ENCODE results near the gene POPDC2.

Gene POPDC2

GRCh38 chr3:119652306-119653033, 7.9 kb downstream of the POPDC2 start:
- Histone ChIP-seq H3K4me3 (ENCODE audit: extremely low read depth, insufficient read depth, low read length, poor library complexity, severe bottlenecking) (no peak overlapping the region), H3K36me3 (ENCODE audit: control insufficient read depth, insufficient read depth, low read length) (no peaks in the 10 kb centered on the region), H3K27ac (ENCODE audit: low read depth, low read length, severe bottlenecking) (no peak overlapping the region), H3K9me3 (ENCODE audit: control insufficient read depth, low read length) (no peaks in the 10 kb centered on the region), H3K4me1 (ENCODE audit: control insufficient read depth, insufficient read depth, low read length, poor library complexity, severe bottlenecking) (no peaks in the 10 kb centered on the region)
- WGBS, 2 experiments (ENCODE audit: insufficient coverage in 2 of 2): 90 to 97% methylated on average over 5 of the region's 7 CpGs

GRCh38 chr3:119649761-119650160, 10.6 kb downstream of the POPDC2 start:
- Histone ChIP-seq H3K9me3 (ENCODE audit: control insufficient read depth, low read length) (no peaks in the 10 kb centered on the region), H3K36me3 (ENCODE audit: control insufficient read depth, insufficient read depth, low read length) (no peaks in the 10 kb centered on the region), H3K4me3 (ENCODE audit: extremely low read depth, insufficient read depth, low read length, poor library complexity, severe bottlenecking) (no peak overlapping the region), H3K27ac (ENCODE audit: low read depth, low read length, severe bottlenecking) (no peak overlapping the region), H3K4me1 (ENCODE audit: control insufficient read depth, insufficient read depth, low read length, poor library complexity, severe bottlenecking) (no peaks in the 10 kb centered on the region)
- WGBS, 2 experiments (ENCODE audit: insufficient coverage in 2 of 2): 65 to 86% methylated on average over 3 of the region's 3 CpGs

- WGBS, 2 experiments (ENCODE audit: insufficient coverage in 2 of 2): 89 to 90% methylated on average over 9 to 10 of the region's 12 CpGs
- no peaks in the 10 kb centered on the region for H3K9me3 ChIP-seq (ENCODE audit: control insufficient read depth, low read length)
- peaks cover 5% of the 10 kb centered on the region for H3K4me1 ChIP-seq (ENCODE audit: control insufficient read depth, insufficient read depth, low read length, poor library complexity, severe bottlenecking)
- no peak overlapping the region for H3K4me3 ChIP-seq (ENCODE audit: extremely low read depth, insufficient read depth, low read length, poor library complexity, severe bottlenecking)
- H3K27ac ChIP-seq (ENCODE audit: low read depth, low read length, severe bottlenecking): no peak overlapping the region
- no peaks in the 10 kb centered on the region for H3K36me3 ChIP-seq (ENCODE audit: control insufficient read depth, insufficient read depth, low read length)
Measured at GRCh38 chr3:119647843-119648575, 12.4 kb downstream of the POPDC2 start.

DNA sequence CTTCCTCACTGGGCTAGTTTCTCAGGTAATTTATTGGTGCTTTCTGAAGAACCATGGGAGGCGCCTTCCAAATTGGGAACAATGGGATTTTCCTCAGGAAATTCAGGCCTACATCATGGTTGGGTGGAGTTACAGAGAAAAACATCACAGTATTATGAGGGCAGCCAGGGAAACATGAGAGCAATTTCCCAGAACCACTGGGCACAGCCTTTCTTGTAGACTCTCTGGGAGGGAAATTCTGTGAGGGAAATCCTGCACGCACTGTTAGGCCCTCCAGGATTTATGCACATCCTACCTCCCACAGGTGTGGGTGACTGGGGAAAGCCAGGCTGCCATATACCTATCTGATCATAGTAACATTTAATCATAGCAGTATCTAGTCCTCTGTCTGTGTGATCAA, 13.2 kb downstream of the POPDC2 start:
- Histone ChIP-seq H3K4me3 (ENCODE audit: extremely low read depth, insufficient read depth, low read length, poor library complexity, severe bottlenecking) (no peak overlapping the region), H3K9me3 (ENCODE audit: control insufficient read depth, low read length) (no peaks in the 10 kb centered on the region), H3K4me1 (ENCODE audit: control insufficient read depth, insufficient read depth, low read length, poor library complexity, severe bottlenecking) (peaks cover 8% of the 10 kb centered on the region), H3K27ac (ENCODE audit: low read depth, low read length, severe bottlenecking) (no peak overlapping the region), H3K36me3 (ENCODE audit: control insufficient read depth, insufficient read depth, low read length) (no peaks in the 10 kb centered on the region)
- WGBS, 2 experiments (ENCODE audit: insufficient coverage in 2 of 2): 90% methylated on average over 2 of the region's 2 CpGs; no CpG with 5 or more reads in 1 of the 2 experiments

GRCh38 chr3:119645813-119646212, 14.6 kb downstream of the POPDC2 start:
- H3K36me3 ChIP-seq (ENCODE audit: control insufficient read depth, insufficient read depth, low read length): no peaks in the 10 kb centered on the region
- no peak overlapping the region for H3K27ac ChIP-seq (ENCODE audit: low read depth, low read length, severe bottlenecking)
- WGBS, 2 experiments (ENCODE audit: insufficient coverage in 2 of 2): no CpG with 5 or more reads among the region's 1 CpG
- no peak overlapping the region for H3K4me3 ChIP-seq (ENCODE audit: extremely low read depth, insufficient read depth, low read length, poor library complexity, severe bottlenecking)
- peaks cover 8% of the 10 kb centered on the region for H3K4me1 ChIP-seq (ENCODE audit: control insufficient read depth, insufficient read depth, low read length, poor library complexity, severe bottlenecking)
- no peaks in the 10 kb centered on the region for H3K9me3 ChIP-seq (ENCODE audit: control insufficient read depth, low read length)

GRCh38 chr3:119644481-119644880, 15.9 kb downstream of the POPDC2 start:
- H3K9me3 ChIP-seq (ENCODE audit: control insufficient read depth, low read length): no peaks in the 10 kb centered on the region
- WGBS, 2 experiments (ENCODE audit: insufficient coverage in 2 of 2): no CpG with 5 or more reads among the region's 1 CpG
- H3K27ac ChIP-seq (ENCODE audit: low read depth, low read length, severe bottlenecking): no peak overlapping the region
- no peaks in the 10 kb centered on the region for H3K36me3 ChIP-seq (ENCODE audit: control insufficient read depth, insufficient read depth, low read length)
- peaks cover 8% of the 10 kb centered on the region for H3K4me1 ChIP-seq (ENCODE audit: control insufficient read depth, insufficient read depth, low read length, poor library complexity, severe bottlenecking)
- no peak overlapping the region for H3K4me3 ChIP-seq (ENCODE audit: extremely low read depth, insufficient read depth, low read length, poor library complexity, severe bottlenecking)

GRCh38 chr3:119643528-119643927, 16.9 kb downstream of the POPDC2 start:
- Histone ChIP-seq H3K4me3 (ENCODE audit: extremely low read depth, insufficient read depth, low read length, poor library complexity, severe bottlenecking) (no peak overlapping the region), H3K27ac (ENCODE audit: low read depth, low read length, severe bottlenecking) (no peak overlapping the region), H3K4me1 (ENCODE audit: control insufficient read depth, insufficient read depth, low read length, poor library complexity, severe bottlenecking) (peaks cover 16% of the 10 kb centered on the region), H3K9me3 (ENCODE audit: control insufficient read depth, low read length) (no peaks in the 10 kb centered on the region), H3K36me3 (ENCODE audit: control insufficient read depth, insufficient read depth, low read length) (no peaks in the 10 kb centered on the region)
- 100% methylated on average over 1 of the region's 2 CpGs; no CpG with 5 or more reads in 1 of the 2 experiments for WGBS, 2 experiments (ENCODE audit: insufficient coverage in 2 of 2)

GRCh38 chr3:119642746-119643473, 17.5 kb downstream of the POPDC2 start:
- 76 to 91% methylated on average over 4 of the region's 5 CpGs for WGBS, 2 experiments (ENCODE audit: insufficient coverage in 2 of 2)
- Histone ChIP-seq H3K4me3 (ENCODE audit: extremely low read depth, insufficient read depth, low read length, poor library complexity, severe bottlenecking) (no peak overlapping the region), H3K36me3 (ENCODE audit: control insufficient read depth, insufficient read depth, low read length) (no peaks in the 10 kb centered on the region), H3K27ac (ENCODE audit: low read depth, low read length, severe bottlenecking) (no peak overlapping the region), H3K9me3 (ENCODE audit: control insufficient read depth, low read length) (no peaks in the 10 kb centered on the region), H3K4me1 (ENCODE audit: control insufficient read depth, insufficient read depth, low read length, poor library complexity, severe bottlenecking) (peaks cover 20% of the 10 kb centered on the region)

DNA sequence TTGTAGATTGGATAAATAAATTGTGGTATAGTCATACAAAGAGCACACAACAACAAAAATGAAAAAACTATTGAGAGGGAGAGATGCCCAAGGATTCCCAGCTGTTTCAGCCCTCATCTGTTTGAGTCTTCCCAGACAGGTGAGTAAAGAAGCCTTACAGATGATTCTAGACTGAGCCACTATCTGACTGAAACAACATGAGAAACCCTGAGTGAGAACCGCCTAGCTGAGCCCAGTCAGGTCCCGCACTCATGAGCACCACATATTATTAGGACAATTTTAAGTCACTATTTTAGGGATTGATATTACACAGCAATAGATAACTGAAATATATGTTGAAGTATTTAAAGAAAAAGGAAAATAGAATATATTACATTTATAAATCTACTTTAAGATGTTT, 19.0 kb downstream of the POPDC2 start:
- Histone ChIP-seq H3K4me1 (ENCODE audit: control insufficient read depth, insufficient read depth, low read length, poor library complexity, severe bottlenecking) (peaks cover 25% of the 10 kb centered on the region), H3K9me3 (ENCODE audit: control insufficient read depth, low read length) (no peaks in the 10 kb centered on the region), H3K4me3 (ENCODE audit: extremely low read depth, insufficient read depth, low read length, poor library complexity, severe bottlenecking) (no peak overlapping the region), H3K27ac (ENCODE audit: low read depth, low read length, severe bottlenecking) (no peak overlapping the region), H3K36me3 (ENCODE audit: control insufficient read depth, insufficient read depth, low read length) (no peaks in the 10 kb centered on the region)
- no CpG with 5 or more reads among the region's 2 CpGs for WGBS, 2 experiments (ENCODE audit: insufficient coverage in 2 of 2)

GRCh38 chr3:119639494-119640350, 20.7 kb downstream of the POPDC2 start:
- no peak overlapping the region for H3K27ac ChIP-seq (ENCODE audit: low read depth, low read length, severe bottlenecking)
- WGBS, 2 experiments (ENCODE audit: insufficient coverage in 2 of 2): no CpG with 5 or more reads among the region's 2 CpGs
- H3K4me1 ChIP-seq (ENCODE audit: control insufficient read depth, insufficient read depth, low read length, poor library complexity, severe bottlenecking): peaks cover 25% of the 10 kb centered on the region
- H3K4me3 ChIP-seq (ENCODE audit: extremely low read depth, insufficient read depth, low read length, poor library complexity, severe bottlenecking): no peak overlapping the region
- no peaks in the 10 kb centered on the region for H3K9me3 ChIP-seq (ENCODE audit: control insufficient read depth, low read length)
- no peaks in the 10 kb centered on the region for H3K36me3 ChIP-seq (ENCODE audit: control insufficient read depth, insufficient read depth, low read length)
